ENCODE measurements around the gene LTO1.

LTO1 gene

DNA sequence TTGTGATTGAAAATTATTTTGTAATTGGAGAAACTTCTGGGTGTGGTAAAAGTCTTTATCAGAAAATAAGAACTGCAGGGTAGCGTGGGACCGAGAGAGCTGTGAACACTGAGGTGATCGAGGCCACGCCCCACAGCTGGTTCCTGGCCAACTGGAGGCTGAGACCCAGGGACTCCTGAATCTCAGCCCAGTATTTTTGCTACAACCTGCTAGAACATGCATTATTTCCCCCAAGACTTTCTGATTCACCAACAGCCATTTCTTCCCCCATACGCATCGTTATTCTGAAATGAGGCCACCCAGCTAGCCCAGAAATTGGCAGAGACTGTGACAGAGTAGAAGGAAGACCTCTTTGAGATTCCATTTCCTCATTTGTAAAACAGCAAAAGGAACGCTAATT lies 32.0 kb upstream of the LTO1 start:
- TF ChIP-seq POLR2A (IDR thresholded peaks at IDR 0.05; ENCODE audit: low read depth, low read length): no peak
- TF ChIP-seq TAF1 (IDR thresholded peaks at IDR 0.05; ENCODE audit: borderline replicate concordance, low read depth, low read length): no peak
- TF ChIP-seq POLR2AphosphoS5 (IDR thresholded peaks at IDR 0.05; ENCODE audit: low read depth, low read length): no peak
- FAIRE-seq (peak; percentile 14), DNase-seq (ENCODE audit: insufficient read length) (no peak)

DNA sequence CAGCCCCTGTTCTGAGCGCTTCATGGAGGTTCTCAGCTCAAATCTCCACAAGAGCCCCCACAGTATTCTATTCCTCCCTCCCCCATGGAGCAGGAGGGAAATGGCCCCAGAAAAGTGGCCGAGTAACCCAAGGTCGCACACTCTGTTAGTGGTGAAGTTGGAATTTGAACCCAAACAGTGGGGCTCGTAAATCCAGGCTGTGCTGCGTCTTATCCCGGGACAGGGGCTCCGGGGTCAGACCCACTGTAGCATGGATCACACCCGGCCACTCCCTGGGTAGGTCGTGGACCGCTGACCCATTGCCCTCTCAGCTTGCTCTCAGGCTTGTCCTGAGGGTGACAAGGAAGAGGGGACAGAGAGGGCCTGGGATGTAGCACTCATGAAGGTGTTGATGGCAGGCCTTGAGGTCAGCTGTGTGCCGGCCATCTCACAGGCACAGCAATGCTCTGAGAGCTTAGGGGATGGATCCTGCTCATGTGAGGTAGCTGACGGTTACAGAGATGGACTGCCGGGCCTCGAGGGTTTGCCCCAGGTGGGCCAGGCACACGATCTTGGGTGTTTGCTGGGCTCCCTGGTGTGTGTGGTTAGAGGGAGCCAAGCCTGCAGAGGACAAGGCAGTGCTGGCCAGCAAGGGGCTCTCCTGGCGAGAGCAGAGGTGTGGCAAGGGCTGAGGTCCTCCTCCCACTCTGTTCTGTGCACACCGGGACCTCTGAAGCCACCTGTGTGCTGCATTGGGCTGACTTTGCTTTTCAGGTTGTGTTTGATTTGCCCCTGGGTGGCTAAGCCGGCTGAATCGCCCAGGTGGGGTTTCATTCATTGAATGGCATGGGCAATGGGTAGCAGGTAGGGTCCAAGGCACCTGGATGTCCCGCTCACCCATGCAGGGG lies 31.0 kb upstream of the LTO1 start:
- DNase-seq (ENCODE audit: insufficient read length) (no peak), FAIRE-seq (no peak)
- TF ChIP-seq POLR2AphosphoS5 (IDR thresholded peaks at IDR 0.05; ENCODE audit: low read depth, low read length) (no peak), TAF1 (IDR thresholded peaks at IDR 0.05; ENCODE audit: borderline replicate concordance, low read depth, low read length) (no peak)

DNA sequence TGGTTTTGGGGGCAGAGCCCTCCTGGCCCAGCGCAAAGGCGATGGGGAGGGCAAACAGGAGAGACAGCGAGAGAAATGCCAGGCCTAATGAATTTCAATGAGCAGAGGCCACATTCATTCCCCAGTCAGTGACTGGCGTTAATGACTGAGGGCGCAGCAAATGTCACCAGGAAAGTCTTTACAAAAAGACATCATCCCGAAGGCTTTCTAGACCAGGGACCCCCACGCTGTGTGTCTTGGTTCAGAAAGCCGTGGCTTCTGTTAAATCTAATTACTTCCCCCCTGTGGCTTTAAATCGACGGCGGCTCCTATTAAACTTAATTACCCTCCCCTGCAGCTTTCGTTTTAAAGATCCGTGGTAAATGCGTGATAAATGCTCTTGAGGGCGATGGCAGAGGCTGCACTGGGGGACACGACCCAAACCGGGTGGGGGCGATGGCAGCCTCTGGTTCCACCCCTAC lies 30.2 kb upstream of the LTO1 start:
- no peak for DNase-seq (ENCODE audit: insufficient read length)
- no peak for TF ChIP-seq TAF1 (IDR thresholded peaks at IDR 0.05; ENCODE audit: borderline replicate concordance, low read depth, low read length)
- TF ChIP-seq POLR2A (IDR thresholded peaks at IDR 0.05; ENCODE audit: low read depth, low read length): no peak
- TF ChIP-seq POLR2AphosphoS5 (IDR thresholded peaks at IDR 0.05; ENCODE audit: low read depth, low read length): no peak
- FAIRE-seq: no peak

DNA sequence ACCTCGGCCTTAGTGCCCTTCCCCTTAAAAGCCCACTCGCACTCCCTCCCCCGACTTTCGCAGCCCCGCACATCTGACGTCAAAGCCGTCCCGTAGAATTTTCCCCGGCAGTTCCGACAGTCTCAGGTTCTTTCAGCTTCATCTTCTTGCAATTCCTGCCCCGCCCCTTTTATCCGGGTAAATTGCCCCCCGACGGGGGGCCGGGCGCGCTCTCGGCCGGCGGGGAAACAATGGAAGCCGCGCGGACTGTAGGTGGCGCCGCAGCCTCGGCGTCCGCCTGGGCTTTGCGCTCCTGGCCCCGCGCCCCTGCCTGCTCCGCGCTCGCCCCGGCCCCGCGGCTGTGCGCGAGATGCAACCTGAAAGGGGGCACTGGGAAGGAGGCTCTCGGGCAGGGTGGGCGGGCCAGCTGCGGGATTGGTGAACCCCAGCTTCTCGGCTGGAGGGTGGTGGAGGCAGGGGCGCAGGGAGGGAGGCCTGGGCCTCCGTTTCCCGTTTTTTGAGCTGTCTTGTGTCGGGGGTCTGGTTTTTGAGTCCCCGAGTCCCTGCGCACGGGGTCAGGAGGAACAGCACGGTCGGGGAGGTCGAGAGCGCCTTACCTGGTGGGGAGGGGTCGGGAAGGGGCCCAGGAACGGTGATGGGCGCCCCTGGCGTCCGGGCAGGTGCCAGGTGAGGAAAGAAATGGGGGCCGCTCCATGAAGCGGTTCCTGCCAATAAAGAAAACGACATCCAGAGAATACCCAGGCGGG lies 29.5 kb upstream of the LTO1 start:
- FAIRE-seq: no peak
- DNase-seq (ENCODE audit: insufficient read length): no peak
- TF ChIP-seq POLR2A (IDR thresholded peaks at IDR 0.05; ENCODE audit: low read depth, low read length) (no peak), POLR2AphosphoS5 (IDR thresholded peaks at IDR 0.05; ENCODE audit: low read depth, low read length) (no peak), TAF1 (IDR thresholded peaks at IDR 0.05; ENCODE audit: borderline replicate concordance, low read depth, low read length) (no peak)

DNA sequence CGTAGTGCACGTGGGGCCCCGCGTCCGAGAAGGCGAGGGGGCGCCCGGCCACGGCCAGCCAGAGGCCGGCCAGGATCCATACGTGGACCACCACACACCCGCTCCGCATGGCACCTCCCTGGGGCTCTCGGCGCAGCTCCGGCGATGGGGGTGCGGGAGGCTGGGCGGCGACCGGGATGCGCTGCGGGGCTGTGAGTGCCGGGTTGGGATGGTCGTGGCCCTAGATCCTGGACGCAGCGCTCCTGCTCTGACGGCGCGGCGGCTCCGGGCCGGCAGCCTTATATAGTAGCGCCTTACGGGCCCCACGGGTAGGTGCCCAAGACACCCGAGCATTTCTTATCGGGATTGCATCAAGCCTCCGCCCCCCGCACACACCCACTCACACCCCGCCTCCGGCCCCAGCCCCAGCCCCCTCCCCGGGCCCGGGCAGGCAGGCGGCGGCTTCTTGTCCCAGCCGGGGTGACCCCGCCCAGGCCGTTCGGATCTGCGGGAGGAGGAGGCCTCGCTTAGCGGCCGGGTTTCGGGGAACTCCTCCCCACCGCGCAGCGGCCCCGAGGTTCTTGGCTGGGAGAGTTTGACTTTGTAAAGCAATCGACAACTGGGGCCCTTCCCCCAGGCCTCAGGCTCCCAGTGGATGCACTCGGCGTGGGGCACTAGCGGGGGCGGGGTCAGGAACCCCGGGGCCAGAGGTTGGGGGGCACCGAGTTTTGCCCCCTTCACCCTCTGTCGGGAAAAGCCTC lies 28.8 kb upstream of the LTO1 start, which contains the start of gene FGF19:
TSS of gene FGF19 (minus strand) at position 255 of the 740 bp plus-strand sequence. CDS start at position 109, 146 bp downstream.
- DNase-seq (ENCODE audit: insufficient read length) (no peak), FAIRE-seq (no peak)
- TF ChIP-seq POLR2AphosphoS5 (IDR thresholded peaks at IDR 0.05; ENCODE audit: low read depth, low read length) (no peak), POLR2A (IDR thresholded peaks at IDR 0.05; ENCODE audit: low read depth, low read length) (no peak), TAF1 (IDR thresholded peaks at IDR 0.05; ENCODE audit: borderline replicate concordance, low read depth, low read length) (no peak)

DNA sequence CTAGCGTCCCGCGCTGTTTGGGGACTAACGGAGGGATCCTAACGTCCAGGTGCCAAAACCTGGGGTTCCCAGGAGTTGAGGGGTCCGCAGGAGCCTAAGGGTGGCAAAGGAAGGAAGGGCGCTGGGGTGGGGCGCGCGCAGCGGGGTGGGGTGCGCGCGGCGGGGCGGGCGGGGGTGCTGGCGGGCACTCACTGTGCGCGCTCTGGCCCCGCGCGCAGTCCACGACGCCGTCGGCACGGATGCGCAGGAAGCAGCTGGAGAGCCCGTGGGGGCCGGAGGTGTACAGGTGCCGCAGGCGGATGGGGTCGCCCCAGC lies 28.3 kb upstream of the LTO1 start:
- FAIRE-seq: no peak
- TF ChIP-seq POLR2AphosphoS5 (IDR thresholded peaks at IDR 0.05; ENCODE audit: low read depth, low read length) (no peak), POLR2A (IDR thresholded peaks at IDR 0.05; ENCODE audit: low read depth, low read length) (no peak)

DNA sequence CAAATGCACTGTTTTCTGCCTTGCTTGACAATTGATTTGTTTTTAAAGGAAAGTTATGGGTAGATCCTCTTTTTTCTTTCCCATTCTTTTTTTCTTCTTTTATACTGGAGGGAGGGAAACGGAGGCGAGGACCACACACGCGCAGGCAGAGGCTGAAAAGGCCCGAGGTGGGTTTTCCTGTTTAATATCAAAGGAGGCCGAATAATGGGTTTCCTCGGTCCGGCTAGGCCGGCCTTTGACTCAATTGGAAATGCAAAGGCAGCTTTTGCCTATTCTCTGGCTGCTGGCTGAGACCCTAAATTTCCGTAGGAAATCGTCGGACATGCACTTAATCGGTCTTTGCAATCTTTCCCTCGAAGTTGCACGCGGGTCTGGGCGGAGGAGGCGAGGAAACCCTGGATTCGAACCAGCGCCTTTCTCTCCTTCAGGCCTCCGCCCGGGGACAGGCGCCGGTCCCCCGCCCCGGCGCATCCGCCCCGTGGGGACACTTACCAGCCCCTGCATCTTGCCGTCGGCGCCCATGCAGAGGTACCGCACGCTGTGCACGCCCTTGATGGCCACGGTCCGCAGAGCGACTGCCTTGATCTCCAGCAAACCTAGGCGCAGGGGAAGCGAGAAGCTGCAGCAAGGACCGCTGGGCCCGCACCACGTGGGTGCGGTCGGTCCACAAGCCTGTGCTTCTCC lies 27.8 kb upstream of the LTO1 start:
- no peak for FAIRE-seq
- TF ChIP-seq POLR2A (IDR thresholded peaks at IDR 0.05; ENCODE audit: low read depth, low read length) (no peak), TAF1 (IDR thresholded peaks at IDR 0.05; ENCODE audit: borderline replicate concordance, low read depth, low read length) (no peak), POLR2AphosphoS5 (IDR thresholded peaks at IDR 0.05; ENCODE audit: low read depth, low read length) (no peak)
- no peak for DNase-seq (ENCODE audit: insufficient read length)

More for the DNA sequence above, 28.3 kb upstream of the LTO1 start:
- DNase-seq (ENCODE audit: insufficient read length): no peak

DNA sequence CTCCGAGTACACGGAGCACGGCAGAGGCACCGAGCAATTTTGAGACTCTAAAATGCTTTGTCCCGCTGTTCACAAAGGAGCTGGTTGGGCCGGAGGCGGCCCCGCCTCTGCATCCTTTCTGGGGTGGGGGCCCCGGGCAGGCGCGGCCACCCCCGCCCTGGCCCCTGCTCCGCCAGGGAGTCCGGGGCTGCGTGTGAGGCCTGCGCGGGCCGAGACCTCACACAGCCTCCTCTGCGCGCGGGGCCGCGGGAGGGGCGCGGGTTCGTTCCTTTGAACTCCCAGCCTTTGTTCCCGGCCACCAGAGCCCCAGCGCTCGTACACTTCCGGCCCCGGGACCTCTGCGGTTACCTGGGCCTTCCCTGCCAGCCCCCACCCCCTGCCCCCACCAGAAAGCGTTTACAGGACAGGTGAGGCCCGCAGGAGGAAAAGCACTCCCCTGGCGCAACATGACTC lies 27.1 kb upstream of the LTO1 start:
- no peak for DNase-seq (ENCODE audit: insufficient read length)
- TF ChIP-seq POLR2AphosphoS5 (IDR thresholded peaks at IDR 0.05; ENCODE audit: low read depth, low read length): no peak
- TF ChIP-seq POLR2A (IDR thresholded peaks at IDR 0.05; ENCODE audit: low read depth, low read length): no peak
- no peak for TF ChIP-seq TAF1 (IDR thresholded peaks at IDR 0.05; ENCODE audit: borderline replicate concordance, low read depth, low read length)
- no peak for FAIRE-seq

DNA sequence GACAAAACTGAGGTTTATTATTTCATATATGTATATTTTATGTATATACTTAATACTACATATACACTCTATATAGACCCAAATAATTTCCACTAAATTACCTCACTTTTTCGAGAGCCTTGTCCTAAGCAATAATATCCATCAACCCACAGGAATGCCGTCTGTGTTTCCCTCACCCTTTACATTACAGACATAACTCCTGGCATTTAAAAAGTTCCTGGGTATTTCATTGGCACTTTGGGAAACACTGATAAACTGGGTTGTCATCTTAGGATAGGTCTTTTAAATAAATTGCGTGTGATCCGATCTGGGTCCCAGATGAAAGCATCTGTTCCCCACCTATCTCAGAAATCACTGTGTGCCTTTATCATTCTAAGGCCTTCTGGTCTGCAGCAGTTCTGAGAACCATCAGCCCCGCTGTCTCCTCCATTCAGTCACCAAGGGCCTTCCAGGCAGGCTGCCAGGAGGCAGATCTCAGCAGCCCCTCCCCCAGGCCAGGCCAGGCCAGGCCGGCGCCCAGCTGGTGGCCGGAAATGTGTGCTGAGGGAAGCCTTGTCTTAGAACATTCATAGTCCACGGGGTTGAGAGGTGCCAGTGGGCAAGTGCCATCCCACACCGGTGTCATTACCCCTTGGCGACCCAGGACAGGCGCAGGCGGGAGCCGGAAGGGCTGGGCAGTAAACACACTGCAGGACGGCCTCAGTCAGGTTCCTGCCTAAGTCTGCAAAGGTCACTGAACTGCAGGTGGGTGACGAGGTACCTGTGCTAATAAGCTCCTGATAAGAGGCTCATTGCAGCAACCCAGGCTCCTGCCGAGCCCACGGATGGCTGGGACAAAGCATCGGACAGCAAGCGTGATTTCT lies 25.4 kb upstream of the LTO1 start:
- TF ChIP-seq TAF1 (IDR thresholded peaks at IDR 0.05; ENCODE audit: borderline replicate concordance, low read depth, low read length) (no peak), POLR2AphosphoS5 (IDR thresholded peaks at IDR 0.05; ENCODE audit: low read depth, low read length) (no peak), POLR2A (IDR thresholded peaks at IDR 0.05; ENCODE audit: low read depth, low read length) (no peak)
- FAIRE-seq (no peak), DNase-seq (ENCODE audit: insufficient read length) (no peak)

DNA sequence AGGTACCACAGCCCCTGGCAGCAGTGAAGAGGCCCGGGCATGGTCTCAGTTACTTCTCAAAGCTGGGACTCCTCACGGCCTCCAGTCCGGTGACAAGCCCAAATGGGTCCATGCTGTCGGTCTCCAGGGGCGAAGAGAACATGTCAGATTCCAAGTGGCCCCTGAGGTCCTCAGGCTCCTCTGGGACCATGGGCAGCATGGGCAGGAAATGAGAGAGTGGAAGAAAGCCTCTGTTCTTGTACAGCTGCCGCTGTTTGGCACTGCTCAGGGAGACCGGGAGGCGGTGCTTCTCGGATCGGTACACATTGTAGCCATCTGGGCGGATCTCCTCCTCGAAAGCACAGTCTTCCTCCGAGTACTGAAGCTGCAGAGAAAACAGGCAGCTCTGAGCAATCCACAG lies 24.1 kb upstream of the LTO1 start:
- TF ChIP-seq POLR2A (IDR thresholded peaks at IDR 0.05; ENCODE audit: low read depth, low read length) (no peak), TAF1 (IDR thresholded peaks at IDR 0.05; ENCODE audit: borderline replicate concordance, low read depth, low read length) (no peak), POLR2AphosphoS5 (IDR thresholded peaks at IDR 0.05; ENCODE audit: low read depth, low read length) (no peak)
- FAIRE-seq: no peak
- no peak for DNase-seq (ENCODE audit: insufficient read length)

All from GM12892 (cell line).